GM21619 (cell line): ENCODE measurements around the gene ZNF516.
A peak's percentile ranks its signal among the peaks of the same experiment; 100 is the strongest.

ENCODE experiments used
- ATAC-seq: cut with Tn5 transposase; IDR thresholded peaks from one replicate; pipeline ENCODE4 v1.9.1; 2021; ENCODE audit not compliant: unreplicated experiment

The ZNF516 gene

GRCh38 chr18:76514573-76514972, 19.5 kb upstream of the ZNF516 start:
- ATAC-seq, result no peak

DNA sequence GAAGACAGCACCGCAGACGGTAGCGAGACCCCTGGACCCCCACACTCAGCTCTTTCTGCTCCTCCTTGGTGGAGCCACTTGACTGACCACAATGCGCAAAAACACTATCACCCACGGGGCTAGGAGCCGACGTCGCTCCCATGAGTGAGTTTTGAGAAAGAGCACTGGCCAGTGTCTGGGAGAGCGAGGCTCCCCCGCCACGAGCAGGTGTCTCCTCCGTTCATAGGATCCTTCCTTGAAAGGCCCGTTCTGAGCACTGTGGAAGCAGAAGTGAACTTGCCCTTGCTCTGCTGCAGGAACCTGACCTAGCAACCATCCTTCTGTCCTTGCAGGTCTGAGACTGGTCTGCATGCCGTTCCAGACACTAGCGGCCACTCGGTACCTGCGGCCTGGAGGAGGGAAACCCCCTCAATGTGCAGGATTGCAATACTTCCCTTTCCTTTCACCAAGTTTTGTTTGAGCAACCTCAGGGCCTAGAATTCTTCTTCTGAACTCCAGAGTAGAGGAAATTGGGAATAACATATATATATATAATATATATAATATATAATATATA, 12.9 kb upstream of the ZNF516 start:
- ATAC-seq, result no peak

DNA sequence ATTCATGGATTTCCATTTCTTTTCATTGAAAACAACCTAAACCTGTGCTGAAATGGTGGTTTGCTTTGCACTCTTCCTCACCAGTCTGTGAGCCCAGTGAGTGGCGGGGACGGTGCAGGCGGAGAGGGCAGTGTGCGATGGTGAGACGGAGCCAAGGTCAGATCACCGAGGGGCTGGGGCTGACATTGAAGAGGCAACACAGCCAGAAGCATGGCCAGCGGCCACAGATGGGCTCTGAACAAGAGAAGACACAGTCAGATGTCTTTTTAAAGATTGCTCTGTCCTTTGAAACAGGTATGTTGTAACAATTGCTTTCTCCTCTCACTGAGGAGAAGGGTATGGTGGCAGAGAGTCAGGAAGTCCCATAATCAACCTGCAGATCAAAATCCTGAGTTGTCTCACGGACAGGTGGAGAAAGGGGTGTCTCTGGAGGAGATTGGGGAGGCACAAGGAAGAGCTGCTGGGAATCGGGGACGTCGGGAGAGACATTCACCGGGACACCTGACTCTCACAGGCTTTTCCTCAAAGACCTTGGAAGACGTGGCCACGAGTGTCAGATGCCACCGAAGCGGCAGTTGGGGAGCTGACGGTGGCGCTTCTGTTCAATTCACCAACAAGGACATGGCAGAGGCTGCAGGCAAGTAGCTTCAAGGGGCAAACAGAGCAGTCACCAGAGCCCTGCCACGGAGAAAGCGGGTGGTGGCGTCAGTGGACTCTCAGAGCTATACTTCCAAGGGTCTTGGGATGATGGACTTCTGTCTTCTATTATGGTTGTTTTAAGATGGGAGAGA, 12.1 kb upstream of the ZNF516 start:
- no peak for ATAC-seq

DNA sequence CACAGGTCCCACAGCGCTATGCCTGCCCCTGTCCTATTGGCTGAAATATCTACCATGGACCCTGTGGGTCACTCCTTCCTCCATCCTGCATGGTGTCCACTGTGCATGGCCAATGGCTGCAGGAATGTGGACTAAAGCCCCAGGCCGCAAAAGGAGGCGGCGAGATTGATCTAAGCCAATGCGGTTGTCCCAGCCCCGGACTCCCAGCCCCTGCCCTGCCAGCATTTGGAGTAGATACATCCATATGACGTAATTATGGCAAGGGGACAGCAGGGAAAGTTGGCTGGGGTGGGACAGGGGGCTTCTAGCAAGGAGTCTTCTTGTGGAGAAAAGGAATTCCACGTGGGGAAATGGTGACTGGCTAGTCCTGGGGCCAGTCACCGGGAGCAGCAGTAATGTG, 11.4 kb upstream of the ZNF516 start:
- ATAC-seq, result no peak

- no peak for ATAC-seq
Measured at GRCh38 chr18:76505614-76506013, 10.6 kb upstream of the ZNF516 start.

DNA sequence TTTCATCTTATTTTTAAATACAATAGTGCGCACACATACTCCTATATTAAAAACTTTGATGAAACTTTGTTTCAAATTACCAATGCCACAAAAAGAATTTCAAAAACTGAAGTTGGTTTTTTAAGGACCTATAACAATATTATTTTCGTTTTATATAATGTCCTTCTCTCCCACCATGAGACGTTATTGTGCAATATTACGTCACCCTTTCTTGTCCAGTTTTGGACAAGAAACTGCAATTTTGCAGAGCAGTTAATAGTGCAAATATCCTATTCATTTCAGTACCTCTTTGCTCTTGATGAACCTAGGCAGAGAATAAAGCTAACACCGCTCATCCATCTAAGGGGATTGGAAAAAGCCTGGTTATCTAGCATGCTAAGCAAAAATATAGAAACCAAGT, 9.7 kb upstream of the ZNF516 start:
- ATAC-seq, result no peak

DNA sequence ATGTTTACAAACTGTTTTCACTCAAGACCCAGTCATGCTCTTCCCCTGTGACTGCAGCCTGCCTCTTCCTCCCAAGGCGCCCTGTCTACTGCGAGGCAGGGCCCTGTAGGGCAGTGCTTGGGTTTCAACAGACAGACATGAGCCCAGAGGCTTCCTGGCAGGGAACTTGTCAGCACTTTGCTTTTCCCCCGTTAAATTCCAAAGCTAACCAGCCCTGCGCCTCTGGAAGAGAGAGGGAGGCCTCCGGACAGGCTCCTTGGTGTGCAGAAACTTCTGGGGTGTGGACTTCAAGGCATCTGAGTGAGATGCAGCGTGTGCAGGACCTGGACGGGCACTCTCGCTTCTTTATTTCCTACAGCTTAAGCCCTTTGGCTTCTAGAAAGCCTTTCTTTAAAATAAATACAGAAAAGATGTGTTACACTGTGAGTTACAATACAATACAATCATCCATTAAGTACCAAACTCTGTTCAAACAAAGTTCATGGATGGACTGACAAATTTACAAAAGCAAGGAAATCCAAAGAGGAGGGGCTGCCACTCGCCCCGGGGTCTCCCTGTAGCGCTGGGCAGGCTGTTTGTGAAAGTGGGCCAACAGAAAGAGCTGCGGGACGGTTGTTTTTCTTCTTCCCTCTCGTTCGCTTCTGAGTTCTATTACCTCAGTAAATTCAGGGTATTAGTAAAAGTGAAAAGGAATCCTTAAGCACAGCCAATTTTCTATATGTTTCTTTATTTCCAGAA, 8.8 kb upstream of the ZNF516 start:
- ATAC-seq, result no peak

GRCh38 chr18:76502551-76502950, 7.5 kb upstream of the ZNF516 start:
- no peak for ATAC-seq

- ATAC-seq, result peak; percentile 91
Measured at GRCh38 chr18:76499637-76500340, 4.7 kb upstream of the ZNF516 start.

DNA sequence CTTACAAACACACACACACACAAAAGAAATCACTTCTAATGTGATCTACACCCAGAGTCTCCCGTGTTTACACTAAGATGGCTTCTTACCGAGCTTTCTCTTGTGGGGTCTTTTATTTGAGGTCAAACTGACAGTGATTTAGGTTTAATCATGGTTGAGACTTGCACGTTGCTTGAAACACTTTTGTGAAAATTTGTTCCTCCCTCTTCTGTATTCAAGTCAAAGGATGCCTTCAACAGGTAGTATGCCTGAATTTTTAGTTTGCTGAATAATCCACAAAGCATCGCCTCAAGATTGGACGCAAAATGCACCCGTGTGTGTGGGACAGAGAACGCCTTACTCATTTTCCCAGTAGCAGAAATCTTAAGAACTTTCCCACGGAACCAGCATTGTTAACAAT, 4.0 kb upstream of the ZNF516 start:
- no peak for ATAC-seq

DNA sequence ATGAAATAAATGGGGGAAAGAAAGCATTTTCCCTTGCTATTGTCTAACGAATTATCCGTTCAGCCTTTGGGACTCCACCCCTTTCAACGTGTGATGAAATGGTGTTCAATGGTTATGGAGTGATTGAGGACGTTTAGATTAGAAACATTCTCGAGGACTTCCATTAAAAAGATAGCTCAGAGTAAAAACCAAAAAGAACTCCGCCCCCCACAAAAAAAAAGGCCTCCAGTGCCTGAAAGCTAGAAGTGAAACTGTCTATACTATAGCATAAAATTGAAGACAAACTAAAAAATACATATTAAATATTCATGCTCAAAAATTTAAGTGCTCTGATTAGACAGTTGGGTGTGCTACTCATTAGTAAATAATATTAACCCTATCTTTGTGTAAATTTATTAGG, 3.0 kb upstream of the ZNF516 start:
- no peak for ATAC-seq

- no peak for ATAC-seq
Measured at GRCh38 chr18:76497021-76497420, 2.0 kb upstream of the ZNF516 start.

- no peak for ATAC-seq
Measured at GRCh38 chr18:76496194-76496890, 1.3 kb upstream of the ZNF516 start.

DNA sequence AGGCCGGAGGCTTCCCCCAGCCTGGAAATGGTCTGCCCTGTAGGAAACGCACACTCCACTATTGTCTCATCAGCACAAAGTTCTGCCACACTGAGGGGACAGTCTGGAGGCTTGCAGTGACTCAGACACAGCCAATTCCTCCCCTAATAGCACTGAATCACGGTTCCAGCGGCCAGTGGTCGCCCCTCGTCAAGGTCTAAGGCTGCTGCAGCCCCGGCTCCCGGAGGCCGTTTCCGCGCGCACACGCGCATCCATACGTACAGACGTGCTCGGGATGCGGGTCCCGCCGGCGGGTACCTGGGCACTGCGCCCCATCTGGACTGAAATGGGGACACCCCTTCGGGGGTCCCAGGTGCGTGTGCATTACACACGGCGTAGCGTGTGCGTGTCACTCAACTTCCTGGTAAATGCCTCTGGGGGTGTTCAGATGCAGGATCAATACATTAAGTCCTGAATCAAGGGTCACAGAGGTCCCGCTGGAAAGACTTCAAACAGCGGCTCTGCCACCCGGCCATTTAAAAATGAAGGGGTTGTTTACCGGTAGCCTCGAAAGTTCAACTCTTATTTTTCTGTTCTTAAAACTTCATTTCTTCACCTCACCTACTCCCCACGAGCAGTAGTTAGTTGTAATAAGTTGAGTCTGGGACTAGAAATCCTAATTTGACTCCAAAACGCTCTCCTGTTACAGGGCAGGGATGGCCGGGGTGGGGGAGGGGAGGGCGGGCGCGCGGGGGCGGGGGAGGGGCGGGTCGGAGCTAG, 572 bp upstream of the ZNF516 start:
- ATAC-seq, result no peak

DNA sequence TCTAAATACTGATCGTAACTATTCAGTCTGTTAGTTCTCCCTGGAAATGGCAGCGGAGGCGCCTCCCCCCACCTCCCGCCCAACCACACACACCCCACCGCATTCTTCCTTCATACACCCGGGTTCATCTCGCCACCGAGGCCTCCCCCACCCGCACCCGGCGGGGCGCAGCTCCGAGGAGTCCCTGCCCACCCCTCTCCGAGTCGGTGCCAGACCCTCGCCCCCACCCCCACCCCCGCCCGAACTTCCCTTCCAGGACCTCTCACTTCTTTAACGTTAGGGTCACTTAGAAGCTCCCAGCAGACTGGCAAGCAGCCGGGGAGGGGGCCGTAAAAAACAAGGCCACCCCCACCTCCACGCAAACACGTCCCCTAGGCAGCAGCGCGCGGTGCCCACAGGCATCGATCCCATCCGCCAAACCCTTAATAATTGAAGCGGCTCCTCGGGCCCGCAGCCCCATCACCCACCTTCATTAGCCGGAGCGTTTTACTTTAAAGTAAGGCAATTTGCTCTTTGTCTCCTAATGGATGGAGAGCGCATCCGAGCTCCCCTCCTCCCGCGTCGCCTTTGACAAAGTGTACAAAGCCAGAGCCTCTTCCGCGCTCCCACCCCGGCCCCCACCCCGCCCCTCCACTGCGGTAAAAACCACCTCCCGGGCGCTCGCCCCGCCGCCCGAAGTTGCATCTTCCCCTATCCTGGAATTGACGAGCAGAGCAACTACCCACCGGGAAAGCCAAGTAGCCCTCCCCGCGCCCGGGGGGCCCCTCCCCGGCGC, 624 bp downstream of the ZNF516 start:
- ATAC-seq, result no peak

- ATAC-seq, result peak; percentile 9
Measured at GRCh38 chr18:76493213-76494161, 1.6 kb downstream of the ZNF516 start.

GRCh38 chr18:76492669-76493212, 2.3 kb downstream of the ZNF516 start:
- ATAC-seq, result peak; percentile 64
